ENCODE data around the gene RIOX2. TPM values are rescaled to one million over a fixed set of nuclear protein-coding genes. Genes with fewer than 3 reads are reported as not detected.
A peak's percentile ranks its signal among the peaks of the same experiment; 100 is the strongest.

The RIOX2 gene
- polyA plus RNA-seq, 3 donors = 15.3 to 18.7 (median 18.3) TPM

DNA sequence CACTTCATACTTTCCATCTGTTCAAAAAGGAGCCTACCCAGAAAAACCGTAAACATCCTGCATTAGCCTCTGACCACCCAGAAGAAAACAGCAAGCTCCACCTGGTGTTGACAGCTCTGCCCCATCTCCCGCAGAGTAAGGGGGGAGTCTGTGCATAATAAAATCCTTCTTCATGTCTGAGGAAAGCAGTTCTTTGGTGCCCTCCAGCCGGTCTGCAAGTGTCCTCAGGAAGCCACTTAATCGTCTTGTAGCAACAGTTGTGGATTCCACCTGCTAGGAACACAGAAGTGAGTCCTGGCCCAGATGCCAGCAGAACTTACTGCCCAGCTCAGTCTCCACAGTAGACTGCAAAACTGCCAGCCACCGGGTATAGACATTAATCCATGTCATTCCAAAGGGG lies 22.5 kb downstream of the RIOX2 start:
- H3K27ac Mint-ChIP-seq = peak overlapping the region in 2 of 7 donors; percentile 9 to 75
- Histone ChIP-seq H3K9me3 (replicated peaks in 1 of 2; ENCODE audit: control insufficient read depth in 1 of 2, insufficient read depth in 1 of 2, low read length in 2 of 2) (no peaks in the 10 kb centered on the region), H3K36me3 (replicated peaks in 1 of 2; ENCODE audit: control insufficient read depth in 1 of 2, insufficient read depth in 2 of 2, low read length in 2 of 2) (peaks cover 63 to 67% of the 10 kb centered on the region in 2 donors), H3K4me1 (ENCODE audit: control insufficient read depth in 1 of 2, insufficient read depth in 2 of 2, low read length in 2 of 2) (peaks cover 30 to 31% of the 10 kb centered on the region in 2 donors), H3K4me3 (replicated peaks in 1 of 3; ENCODE audit: low read depth in 2 of 3, low read length in 3 of 3) (no peak overlapping the region), H2AFZ (ENCODE audit: insufficient read depth, low read depth, low read length, poor library complexity, severe bottlenecking) (no peak overlapping the region), H3K79me2 (ENCODE audit: insufficient read depth, low read length) (no peaks in the 10 kb centered on the region), H3K4me2 (replicated peaks; ENCODE audit: extremely low read depth, low read length, poor library complexity, severe bottlenecking) (no peak overlapping the region), H3K27me3 (ENCODE audit: control insufficient read depth in 2 of 2, insufficient read depth in 2 of 2, low read length in 2 of 2) (no peaks in the 10 kb centered on the region), H4K20me1 (ENCODE audit: insufficient read depth, low read length) (no peaks in the 10 kb centered on the region), H3K27ac (ENCODE audit: low read depth in 1 of 2, low read length in 2 of 2) (no peak overlapping the region), H3K9ac (ENCODE audit: insufficient read depth, low read length, poor library complexity, severe bottlenecking) (no peak overlapping the region)
- H3K36me3 Mint-ChIP-seq = peaks cover 72 to 78% of the 10 kb centered on the region in 2 donors
- WGBS (ENCODE audit: insufficient coverage) = 90% methylated on average over 3 of the region's 5 CpGs
- H3K4me1 Mint-ChIP-seq = peaks cover 32% of the 10 kb centered on the region
- TF ChIP-seq, protein P1, sequence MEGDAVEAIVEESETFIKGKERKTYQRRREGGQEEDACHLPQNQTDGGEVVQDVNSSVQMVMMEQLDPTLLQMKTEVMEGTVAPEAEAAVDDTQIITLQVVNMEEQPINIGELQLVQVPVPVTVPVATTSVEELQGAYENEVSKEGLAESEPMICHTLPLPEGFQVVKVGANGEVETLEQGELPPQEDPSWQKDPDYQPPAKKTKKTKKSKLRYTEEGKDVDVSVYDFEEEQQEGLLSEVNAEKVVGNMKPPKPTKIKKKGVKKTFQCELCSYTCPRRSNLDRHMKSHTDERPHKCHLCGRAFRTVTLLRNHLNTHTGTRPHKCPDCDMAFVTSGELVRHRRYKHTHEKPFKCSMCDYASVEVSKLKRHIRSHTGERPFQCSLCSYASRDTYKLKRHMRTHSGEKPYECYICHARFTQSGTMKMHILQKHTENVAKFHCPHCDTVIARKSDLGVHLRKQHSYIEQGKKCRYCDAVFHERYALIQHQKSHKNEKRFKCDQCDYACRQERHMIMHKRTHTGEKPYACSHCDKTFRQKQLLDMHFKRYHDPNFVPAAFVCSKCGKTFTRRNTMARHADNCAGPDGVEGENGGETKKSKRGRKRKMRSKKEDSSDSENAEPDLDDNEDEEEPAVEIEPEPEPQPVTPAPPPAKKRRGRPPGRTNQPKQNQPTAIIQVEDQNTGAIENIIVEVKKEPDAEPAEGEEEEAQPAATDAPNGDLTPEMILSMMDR (IDR thresholded peaks at IDR 0.05) = no peak
- H3K27me3 Mint-ChIP-seq (ENCODE audit: low read depth in 3 of 3) = no peaks in the 10 kb centered on the region
- H3K9me3 Mint-ChIP-seq = no peaks in the 10 kb centered on the region
- H3K4me3 Mint-ChIP-seq = no peak overlapping the region
- no peak for DNase-seq
- intact Hi-C loops (cut with micrococcal nuclease) = no loop called here

DNA sequence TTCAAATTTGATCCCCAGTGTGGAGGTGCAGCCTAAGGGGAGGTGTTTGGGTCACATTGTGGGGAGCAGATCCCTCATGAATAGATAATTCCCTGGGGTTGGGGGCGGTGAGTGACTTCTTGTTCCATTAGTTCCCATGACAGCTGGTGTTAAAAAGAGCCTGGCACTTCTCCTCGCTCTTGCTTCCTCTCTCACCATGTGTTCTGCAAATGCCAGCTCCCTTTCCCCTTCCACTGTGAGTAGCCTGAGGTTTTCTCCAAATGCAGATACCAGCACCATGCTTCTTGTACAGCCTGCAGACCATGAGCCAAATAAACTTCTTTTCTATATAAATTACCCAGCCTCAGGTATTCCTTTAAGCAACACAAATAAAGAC lies 23.1 kb downstream of the RIOX2 start:
- peak overlapping the region in 4 of 7 donors; percentile 17 to 70 (median 44) for H3K27ac Mint-ChIP-seq
- no peaks in the 10 kb centered on the region for H3K27me3 ChIP-seq (ENCODE audit: control insufficient read depth in 2 of 2, insufficient read depth in 2 of 2, low read length in 2 of 2)
- H3K36me3 Mint-ChIP-seq = peaks cover 72 to 81% of the 10 kb centered on the region in 2 donors
- peaks cover 25% of the 10 kb centered on the region for H3K4me1 Mint-ChIP-seq
- no peak overlapping the region for H3K4me3 ChIP-seq (replicated peaks in 1 of 3; ENCODE audit: low read depth in 2 of 3, low read length in 3 of 3)
- H3K9me3 ChIP-seq (replicated peaks in 1 of 2; ENCODE audit: control insufficient read depth in 1 of 2, insufficient read depth in 1 of 2, low read length in 2 of 2) = no peaks in the 10 kb centered on the region
- no peaks in the 10 kb centered on the region for H3K27me3 Mint-ChIP-seq (ENCODE audit: low read depth in 3 of 3)
- intact Hi-C loops (cut with micrococcal nuclease) = no loop called here
- WGBS (ENCODE audit: insufficient coverage) = 60% methylated on average over 1 of the region's 2 CpGs
- DNase-seq = no peak
- TF ChIP-seq, protein P1 (IDR thresholded peaks at IDR 0.05) = no peak
- peaks cover 24 to 25% of the 10 kb centered on the region in 2 donors for H3K4me1 ChIP-seq (ENCODE audit: control insufficient read depth in 1 of 2, insufficient read depth in 2 of 2, low read length in 2 of 2)
- no peak overlapping the region for H2AFZ ChIP-seq (ENCODE audit: insufficient read depth, low read depth, low read length, poor library complexity, severe bottlenecking)
- H3K4me2 ChIP-seq (replicated peaks; ENCODE audit: extremely low read depth, low read length, poor library complexity, severe bottlenecking) = no peak overlapping the region
- no peaks in the 10 kb centered on the region for H3K9me3 Mint-ChIP-seq
- no peak overlapping the region for H3K27ac ChIP-seq (ENCODE audit: low read depth in 1 of 2, low read length in 2 of 2)
- H4K20me1 ChIP-seq (ENCODE audit: insufficient read depth, low read length) = no peaks in the 10 kb centered on the region
- H3K79me2 ChIP-seq (ENCODE audit: insufficient read depth, low read length) = no peaks in the 10 kb centered on the region
- H3K9ac ChIP-seq (ENCODE audit: insufficient read depth, low read length, poor library complexity, severe bottlenecking) = no peak overlapping the region
- peaks cover 68 to 69% of the 10 kb centered on the region in 2 donors for H3K36me3 ChIP-seq (replicated peaks in 1 of 2; ENCODE audit: control insufficient read depth in 1 of 2, insufficient read depth in 2 of 2, low read length in 2 of 2)
- no peak overlapping the region for H3K4me3 Mint-ChIP-seq

All from CD14-positive monocyte (primary cell).